PFSK-1 (cell line): ENCODE data around the gene ANKS1B.

ENCODE experiments used
- POLR2AphosphoS5 ChIP-seq: IDR thresholded peaks from 2 replicates; pipeline ENCODE4 v1.6.1; 2012; ENCODE audit warnings: low read depth, mild to moderate bottlenecking, control low read depth, low read length, moderate library complexity
- SIN3A ChIP-seq: IDR thresholded peaks from 2 replicates; pipeline ENCODE4 v1.6.1; 2012; ENCODE audit warnings: mild to moderate bottlenecking, low read length, moderate library complexity, borderline replicate concordance; ENCODE audit not compliant: insufficient read depth
- TAF1 ChIP-seq: IDR thresholded peaks from 2 replicates; pipeline ENCODE4 v1.6.1; 2012; ENCODE audit warnings: low read length, control low read depth, borderline replicate concordance; ENCODE audit not compliant: insufficient read depth
- TF ChIP-seq, protein P1 (sequence below), 2 experiments: IDR thresholded peaks; 2 replicates each; pipeline versions ENCODE4 v1.6.1 to v1.8.0; 2011 to 2012; ENCODE audit warnings: low read depth in 2 of 2, low read length in 2 of 2, control low read depth in 1 of 2, inconsistent platforms in 1 of 2, mild to moderate bottlenecking in 1 of 2, moderate library complexity in 1 of 2; ENCODE audit not compliant: insufficient read depth in 1 of 2

DNA sequence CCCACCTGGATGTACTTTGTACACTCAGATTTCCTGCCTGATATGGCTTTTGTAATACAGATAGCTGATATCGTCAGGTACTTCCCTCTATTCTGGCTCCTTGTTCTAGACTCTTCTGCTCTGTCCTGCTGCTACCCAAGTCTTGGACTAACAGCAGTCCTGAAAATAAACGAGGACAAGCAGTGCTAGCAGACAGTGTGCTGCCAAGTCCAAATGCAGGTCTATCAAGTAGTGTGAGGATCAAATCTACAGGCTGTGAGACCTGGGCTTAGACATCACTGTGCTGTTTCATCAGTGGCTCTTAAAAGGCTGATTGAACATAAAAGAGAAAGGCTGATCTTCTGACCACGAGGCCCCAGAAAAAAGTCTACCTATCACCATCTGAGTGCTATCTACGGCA, 921.6 kb downstream of the ANKS1B start:
- TF ChIP-seq TAF1 (no peak), POLR2AphosphoS5 (no peak), SIN3A (no peak)
- TF ChIP-seq, protein P1, sequence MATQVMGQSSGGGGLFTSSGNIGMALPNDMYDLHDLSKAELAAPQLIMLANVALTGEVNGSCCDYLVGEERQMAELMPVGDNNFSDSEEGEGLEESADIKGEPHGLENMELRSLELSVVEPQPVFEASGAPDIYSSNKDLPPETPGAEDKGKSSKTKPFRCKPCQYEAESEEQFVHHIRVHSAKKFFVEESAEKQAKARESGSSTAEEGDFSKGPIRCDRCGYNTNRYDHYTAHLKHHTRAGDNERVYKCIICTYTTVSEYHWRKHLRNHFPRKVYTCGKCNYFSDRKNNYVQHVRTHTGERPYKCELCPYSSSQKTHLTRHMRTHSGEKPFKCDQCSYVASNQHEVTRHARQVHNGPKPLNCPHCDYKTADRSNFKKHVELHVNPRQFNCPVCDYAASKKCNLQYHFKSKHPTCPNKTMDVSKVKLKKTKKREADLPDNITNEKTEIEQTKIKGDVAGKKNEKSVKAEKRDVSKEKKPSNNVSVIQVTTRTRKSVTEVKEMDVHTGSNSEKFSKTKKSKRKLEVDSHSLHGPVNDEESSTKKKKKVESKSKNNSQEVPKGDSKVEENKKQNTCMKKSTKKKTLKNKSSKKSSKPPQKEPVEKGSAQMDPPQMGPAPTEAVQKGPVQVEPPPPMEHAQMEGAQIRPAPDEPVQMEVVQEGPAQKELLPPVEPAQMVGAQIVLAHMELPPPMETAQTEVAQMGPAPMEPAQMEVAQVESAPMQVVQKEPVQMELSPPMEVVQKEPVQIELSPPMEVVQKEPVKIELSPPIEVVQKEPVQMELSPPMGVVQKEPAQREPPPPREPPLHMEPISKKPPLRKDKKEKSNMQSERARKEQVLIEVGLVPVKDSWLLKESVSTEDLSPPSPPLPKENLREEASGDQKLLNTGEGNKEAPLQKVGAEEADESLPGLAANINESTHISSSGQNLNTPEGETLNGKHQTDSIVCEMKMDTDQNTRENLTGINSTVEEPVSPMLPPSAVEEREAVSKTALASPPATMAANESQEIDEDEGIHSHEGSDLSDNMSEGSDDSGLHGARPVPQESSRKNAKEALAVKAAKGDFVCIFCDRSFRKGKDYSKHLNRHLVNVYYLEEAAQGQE (IDR thresholded peaks at IDR 0.05; ENCODE audit: insufficient read depth in 1 of 2, low read depth in 2 of 2, low read length in 2 of 2): no peak
